Left hindlimb (tissue), 1 donor: ENCODE measurements around the gene LNPEP.

Source experiments
- DNase-seq: peaks from one replicate; pipeline ENCODE4 v3.0.0-alpha.2; 2018

Gene LNPEP

DNA sequence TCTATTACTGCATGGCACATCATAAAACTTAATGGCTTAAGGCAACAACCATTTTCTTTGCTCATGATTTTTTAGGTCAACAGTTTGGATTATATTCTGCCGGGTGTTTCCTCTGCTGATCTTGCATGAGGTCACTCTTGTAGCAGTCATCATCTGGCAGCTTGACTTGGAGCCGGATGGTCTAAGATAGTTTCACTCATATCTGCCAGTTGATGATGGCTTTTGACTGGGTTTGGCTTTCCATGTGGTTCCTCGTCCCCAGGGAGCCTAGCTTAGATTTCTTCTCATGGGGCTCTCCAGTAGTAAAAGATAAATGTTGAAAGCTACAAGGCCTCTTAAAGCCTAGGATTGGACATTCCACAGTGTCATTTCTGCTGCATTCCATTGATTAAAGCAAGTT lies 27.4 kb downstream of the LNPEP start:
- peak; percentile 48 for DNase-seq

DNA sequence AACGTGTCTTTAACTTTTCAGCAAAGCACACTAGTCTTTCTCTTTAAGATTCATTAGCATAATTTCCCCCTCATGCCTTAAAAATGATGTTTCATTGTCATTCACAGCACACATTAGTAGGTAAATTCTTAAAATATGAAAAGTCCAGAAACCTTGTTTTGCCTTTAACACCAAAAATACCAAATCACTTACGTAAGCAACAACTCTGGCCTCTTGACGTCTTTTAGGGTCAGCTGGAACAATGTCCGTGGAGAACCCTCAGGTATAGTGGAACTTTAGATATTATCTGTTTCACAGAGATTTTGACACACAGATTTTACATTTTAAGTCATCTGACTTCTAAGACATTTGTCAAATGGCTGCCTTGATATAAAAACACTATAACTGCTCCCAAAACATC lies 30.9 kb downstream of the LNPEP start:
- no peak for DNase-seq

DNA sequence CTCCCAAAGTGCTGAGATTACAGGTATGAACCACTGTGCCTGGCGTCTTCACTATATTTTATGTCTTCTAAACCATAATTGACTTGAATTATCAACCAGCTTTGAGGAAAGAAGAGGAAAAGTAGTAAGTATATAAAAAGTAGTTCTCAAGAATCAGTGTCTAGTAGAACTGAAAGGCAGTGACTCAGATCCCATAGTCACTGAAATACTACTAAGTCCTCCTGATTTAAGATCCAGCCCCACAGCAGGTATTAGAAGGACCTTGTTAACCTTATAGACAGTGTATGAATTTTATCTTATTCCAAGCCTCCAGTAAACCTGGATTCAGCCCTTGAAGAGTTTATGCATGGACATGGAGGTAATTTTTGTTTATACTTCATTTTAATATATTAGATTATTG lies 31.5 kb downstream of the LNPEP start:
- DNase-seq: no peak

DNA sequence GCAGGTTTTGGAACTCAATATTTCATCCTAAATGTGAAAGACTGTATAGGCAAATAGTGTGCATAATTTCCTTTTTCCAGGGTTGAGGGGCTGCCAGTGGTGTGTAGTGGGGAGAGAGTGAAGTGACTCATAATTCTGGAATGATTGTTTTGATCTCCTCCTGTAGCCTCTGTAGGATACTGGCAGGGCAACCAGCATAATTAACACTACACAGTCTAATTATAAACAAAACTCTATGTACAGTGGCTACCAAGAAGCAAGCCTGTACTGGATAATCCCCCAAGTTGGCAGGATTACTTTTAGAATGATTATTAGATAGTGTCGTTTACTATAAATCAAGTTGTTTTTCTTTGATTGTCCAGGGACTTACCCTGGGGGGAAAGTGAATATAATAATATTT lies 32.2 kb downstream of the LNPEP start:
- DNase-seq: no peak

DNA sequence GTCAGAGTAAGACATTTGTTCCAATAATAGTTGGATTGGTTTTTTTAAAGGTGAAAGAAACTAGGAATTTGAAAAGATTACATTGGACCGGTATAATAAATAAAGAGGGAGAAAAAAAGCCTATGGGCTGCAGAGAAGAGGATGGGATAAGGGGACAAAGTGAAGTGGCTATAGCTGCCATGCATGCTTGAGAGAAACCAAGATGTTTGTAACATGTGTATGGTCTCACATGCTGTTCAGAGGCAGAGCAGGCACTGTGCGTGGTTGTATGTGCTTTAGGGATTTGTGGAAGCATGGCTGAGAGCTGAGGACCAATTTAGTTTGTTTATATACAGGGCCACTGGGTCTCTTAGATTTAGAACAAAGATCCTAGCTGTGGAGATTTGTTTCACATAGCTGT lies 32.7 kb downstream of the LNPEP start:
- peak; percentile 31 for DNase-seq

DNA sequence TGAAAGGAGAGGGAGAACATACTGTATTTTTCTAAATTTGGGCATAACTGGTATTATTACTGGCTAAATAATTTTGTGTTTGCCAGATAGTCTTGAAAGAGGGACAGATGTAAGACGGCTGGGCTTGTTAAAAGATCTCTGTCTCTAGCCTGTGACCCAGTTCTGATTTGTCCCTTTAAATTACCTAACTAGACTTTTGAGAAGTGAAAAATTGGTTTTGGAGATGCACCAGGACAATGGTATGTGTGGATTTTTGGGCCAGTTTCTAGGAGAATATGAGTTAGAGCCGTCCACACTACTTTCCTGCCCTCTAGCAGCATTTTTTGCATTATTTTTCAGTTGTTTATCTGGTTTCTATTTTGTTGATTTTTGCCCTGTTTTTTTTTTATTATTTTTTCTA lies 33.5 kb downstream of the LNPEP start:
- no peak for DNase-seq

DNA sequence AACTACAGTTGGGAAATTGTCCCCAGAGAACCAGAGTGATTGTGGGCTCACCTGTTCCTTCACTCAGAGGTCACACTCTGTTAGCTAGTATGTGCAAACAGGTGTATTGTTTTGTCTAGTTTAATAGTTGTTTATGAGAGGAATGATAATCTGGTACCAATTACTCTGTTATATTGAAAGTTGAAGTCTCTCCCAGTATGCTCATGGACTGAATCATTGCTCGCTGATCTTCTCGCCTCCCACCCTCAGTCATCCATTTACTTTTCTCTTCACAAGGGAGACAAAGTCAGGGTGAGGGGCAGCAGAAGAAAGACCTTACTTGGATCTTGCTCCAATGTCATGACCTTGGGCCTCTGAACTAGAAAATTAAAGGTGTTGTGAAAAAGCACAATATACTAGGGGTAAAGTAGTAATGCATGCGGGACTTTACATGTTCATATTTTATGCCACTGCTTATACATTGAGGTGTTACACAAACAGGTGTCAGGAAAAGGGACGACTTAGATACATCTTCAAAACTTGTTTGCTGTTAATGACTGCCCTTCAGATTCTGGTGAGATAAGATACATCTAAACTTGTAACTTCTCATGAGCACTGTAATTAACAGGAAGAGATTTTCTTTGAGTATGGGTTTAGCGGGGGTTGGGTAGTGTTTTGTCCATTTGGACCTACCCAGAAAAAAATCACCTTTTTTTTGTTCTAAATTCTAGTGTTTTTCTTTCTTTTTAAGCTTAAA lies 36.9 kb downstream of the LNPEP start:
- DNase-seq: no peak

DNA sequence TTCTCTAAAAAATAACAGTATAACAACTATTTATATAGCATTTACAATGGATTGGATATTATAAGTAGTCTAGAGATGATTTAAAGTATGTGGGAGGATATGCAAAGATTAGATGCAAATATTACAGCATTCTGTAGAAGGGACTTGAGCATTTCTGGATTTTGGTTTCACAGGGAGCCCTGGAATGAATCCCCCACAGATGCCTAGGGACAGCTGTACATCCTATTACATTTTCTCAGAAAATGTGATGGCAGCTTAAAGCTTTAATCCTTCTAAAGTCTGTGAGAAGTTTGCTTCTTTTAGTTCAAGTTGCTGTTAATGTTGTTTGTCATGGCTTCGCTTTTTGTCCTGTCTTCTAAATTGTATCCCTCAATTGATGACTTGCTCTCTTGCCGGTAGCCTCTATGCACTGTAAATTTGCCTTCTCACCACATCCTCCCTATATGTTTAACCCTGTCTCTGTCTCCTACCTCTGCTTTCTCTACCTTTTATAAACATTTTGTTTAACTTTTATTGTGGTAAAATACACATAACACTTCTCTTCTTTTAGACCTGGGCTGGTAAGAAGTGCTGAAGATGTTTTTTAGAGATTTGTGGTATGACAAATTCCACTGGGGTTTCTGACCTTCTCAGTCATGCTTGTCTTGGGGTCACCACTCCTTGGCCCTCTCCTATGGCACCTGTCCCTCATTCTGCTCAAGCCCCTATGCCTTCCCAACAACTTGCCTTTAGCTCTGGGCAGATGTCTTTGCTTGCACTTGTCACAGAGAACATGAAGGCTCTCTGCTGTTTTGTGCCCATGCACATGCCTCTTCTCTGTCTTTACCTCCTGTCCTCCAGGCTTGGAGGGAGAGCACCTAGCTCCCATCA lies 37.9 kb downstream of the LNPEP start:
- peak; percentile 35 for DNase-seq

DNA sequence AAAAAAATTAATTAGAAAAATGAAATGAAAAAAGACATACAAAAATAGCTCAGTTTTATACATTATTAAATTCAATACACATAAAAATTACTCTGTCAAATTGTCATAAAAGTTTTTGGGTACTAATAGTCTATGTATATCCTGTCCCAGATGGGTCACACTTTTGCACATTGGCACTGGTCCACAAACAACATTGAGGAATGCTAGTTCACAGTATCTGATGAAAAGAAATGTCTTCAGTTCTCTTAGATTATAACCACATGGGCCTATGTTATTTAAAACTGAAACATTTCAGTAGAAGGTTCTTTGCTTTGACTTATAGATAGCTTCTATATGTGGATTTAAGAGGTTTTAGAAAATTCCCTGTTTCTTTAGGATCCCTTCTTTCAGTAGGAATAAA lies 39.8 kb downstream of the LNPEP start:
- no peak for DNase-seq

DNA sequence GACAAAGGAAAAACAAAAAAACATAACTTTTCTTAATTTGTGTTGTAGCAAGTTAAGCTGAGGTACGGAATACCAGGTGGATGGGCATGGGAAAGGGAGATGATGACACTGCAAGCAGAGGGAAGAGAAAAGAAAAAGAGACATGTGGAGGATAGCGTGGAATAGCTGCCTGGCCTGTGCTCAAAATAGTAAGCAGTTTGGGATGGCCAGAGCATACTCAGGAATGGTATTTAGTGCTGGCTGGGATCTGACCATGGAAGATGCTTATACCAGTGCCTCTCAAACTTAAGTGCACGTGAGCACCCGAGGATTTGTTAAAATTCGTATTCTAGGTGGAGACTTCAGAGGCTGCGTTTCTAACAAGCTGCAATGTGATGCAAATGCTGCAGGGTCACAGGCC lies 41.3 kb downstream of the LNPEP start:
- no peak for DNase-seq

DNA sequence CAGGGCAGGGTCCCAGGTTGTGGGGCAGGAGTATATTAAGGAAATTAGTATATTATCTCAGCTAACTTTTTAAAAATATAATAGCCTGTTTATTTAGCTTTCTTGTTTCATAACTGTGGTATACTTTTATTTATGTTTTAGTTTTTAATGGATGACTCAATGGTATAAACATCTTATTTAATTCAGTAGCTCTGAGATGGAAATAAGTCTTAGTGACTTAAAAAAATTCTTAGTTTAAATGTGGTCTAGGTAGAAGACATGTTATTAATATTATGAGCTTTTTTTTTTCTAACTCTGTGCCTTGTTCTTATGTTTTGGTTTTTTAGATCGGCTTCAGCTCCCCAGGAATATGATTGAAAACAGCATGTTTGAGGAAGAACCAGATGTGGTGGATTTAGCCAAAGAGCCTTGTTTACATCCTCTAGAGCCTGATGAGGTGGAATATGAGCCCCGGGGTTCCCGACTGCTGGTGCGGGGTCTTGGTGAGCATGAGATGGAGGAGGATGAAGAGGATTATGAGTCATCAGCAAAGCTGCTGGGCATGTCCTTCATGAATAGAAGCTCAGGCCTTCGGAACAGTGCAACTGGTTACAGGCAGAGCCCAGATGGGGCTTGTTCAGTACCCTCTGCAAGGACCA lies 43.1 kb downstream of the LNPEP start:
- DNase-seq: no peak

DNA sequence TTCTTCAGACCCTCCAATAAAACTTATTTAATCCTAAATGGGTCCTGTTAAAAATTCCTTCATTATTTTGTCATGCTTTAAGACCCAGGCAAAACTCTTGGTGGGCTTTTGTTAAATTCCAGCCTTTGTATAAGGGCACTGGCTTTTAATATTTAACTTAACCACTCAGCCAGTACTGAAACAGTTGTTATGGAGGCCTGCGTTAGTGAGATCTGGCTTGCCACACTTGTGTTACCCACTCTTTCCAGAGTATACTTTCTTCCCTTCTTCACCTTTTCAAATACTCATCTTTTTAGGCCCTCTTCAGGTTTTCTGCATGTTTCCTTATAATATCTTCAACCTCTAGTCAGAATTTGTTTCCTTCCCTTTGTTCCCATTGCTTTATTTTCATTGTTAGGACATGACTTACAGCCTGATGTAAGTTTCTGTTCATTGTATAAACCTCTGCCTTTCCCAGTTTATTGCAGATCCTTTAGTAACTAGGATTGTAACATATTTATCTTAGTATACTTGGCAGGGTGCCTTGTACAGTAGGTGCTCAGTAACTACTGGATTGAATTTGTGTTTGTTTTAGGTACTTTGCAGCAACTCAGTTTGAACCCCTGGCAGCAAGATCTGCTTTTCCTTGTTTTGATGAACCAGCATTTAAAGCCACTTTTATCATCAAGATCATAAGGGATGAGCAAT lies 48.8 kb downstream of the LNPEP start:
- DNase-seq: no peak

DNA sequence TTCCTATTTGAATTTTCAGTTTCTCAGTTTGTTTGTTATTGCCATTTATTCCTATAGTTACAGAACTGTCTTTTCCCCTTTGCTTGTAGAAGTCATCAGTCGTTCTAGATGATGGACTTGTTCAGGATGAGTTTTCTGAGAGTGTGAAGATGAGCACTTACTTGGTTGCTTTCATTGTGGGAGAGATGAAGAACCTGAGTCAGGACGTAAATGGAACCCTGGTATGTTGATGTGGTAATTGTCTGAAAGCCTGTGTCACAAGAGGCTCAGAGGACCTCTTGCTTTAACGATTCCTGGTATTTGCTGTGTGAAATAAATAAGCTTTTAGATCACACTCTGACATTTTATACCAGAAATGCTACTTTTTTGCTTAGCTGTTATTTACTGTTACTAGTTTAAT lies 50.6 kb downstream of the LNPEP start:
- no peak for DNase-seq

DNA sequence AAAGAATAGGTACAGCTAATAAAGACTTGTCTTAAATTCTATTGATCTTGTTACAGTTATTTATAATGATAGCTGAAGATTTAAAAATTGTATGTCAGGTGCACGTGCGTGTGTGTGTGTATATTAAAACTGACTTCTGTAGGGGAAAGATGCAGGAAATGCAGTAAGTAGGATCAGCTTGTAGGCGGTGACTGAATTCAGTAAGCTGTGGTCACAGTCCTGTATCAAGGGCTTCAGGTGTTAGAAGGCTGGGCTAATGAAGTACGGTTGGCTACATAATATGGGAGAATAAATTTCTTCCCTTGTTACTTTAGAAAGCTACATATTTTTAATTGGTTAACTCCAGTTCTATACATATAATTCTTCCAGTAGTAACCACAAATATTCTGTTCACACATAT lies 54.2 kb downstream of the LNPEP start:
- no peak for DNase-seq

DNA sequence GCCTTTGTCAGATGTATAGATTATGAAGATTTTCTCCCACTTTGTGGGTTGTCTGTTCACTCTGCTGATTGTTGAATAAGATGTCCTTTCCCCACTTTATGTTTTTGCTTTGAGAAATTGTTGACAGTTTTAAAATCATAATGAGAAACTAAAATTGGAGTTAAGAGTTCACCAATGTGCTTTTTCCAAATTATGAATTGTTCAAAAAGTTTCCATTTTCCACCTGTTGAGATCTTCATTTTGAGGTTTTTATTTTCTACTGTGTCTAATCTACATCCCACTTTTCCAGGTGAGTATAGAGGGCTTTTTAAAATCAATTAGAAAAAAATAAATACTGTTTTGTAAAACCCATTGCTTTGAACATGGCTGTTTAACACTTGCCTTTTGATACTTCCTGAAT lies 55.8 kb downstream of the LNPEP start:
- no peak for DNase-seq

DNA sequence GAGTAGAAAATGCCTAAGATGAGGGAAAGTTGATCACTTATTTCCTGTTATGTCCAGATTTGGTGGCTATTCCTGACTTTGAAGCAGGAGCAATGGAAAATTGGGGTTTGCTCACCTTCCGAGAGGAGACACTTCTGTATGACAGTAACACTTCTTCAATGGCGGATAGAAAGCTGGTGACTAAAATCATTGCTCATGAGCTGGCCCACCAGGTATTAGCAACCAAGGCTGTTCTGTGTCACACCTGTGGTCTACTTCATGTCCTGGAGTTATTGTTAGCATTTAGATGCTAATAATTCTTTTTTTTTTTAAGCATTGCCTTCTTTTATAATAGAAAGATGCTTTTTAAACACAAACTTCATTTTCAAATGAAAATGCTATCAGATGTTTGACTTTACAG lies 57.9 kb downstream of the LNPEP start:
- no peak for DNase-seq

DNA sequence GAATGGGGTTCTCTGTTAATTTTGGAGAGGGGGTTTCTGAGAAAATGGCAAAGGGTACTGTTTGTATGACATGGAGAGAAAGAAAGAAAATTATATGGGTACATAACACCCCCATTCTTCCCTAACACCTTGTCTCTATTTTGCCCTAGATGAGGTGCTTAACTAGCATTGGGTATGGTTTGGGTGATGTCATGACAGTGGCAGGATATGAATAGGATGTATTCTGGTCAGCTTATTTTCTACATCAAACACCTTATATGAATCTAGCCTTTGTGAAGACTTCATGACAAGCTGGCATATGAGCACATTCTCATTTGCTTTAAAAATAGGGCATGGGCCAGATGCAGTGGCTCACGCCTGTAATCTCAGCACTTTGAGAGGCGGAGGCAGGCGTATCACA lies 58.6 kb downstream of the LNPEP start:
- no peak for DNase-seq

DNA sequence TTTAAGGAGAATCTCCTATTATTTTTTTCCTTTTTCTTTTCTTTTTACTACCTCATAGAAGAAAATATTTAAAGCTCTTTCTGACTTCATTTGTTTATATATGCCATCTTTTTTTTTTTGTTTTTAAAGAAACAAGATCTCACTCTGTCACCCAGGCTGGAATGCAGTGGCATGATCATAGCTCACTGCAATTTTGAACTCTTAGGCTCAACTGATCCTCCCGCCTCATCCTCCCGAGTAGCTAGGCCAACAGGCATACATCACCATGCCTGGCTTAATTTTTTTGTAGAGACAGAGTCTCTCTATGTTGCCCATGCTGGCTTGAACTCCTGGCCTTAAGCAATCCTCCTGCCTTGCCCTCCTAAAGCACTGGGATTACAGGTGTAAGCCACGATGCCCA lies 59.5 kb downstream of the LNPEP start:
- DNase-seq: no peak

DNA sequence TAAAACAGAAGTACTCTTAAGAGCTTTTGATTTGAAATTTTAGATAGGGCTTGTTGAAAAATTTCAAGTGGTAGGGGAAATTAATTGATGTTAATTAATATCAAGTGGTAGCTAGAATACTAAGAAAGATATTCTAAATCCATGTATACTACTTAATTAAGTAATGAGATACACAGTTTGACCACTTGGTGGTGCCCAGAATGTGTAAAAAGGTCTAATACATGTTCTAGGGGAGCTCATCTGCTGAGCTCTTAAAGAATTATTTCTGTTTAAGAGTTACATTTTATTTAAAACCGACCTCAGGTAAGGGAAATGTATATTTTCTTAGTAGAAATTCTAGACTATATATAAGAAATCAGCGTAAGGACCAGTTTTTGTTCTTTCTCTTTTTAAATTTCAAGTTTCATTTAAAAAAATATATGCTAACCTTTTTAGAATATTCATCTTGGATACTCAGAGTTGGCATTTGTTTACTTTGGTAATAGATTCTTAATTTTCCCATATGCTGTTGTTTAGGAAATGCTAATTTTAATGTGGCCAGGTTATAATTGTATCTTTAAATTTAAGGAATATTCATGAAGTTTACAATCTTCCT lies 61.5 kb downstream of the LNPEP start:
- DNase-seq: no peak

DNA sequence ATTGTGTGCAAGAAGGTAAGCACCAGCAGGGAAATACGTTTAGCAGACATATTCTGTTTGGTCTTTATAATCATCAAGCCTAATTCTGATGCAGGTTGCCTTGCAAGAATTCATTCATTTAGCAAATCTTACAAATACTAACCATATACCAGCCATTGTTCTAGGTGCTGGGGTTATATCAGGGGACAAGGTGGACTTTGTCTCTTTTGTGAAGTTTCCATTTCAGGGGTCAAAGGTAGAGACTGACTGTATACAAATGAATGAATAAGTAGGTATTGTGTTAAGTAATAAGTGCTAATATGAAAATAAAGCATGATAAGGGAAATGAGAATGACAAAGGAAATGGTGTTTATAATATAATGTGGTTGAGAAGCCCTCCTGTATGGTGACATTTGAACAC lies 64.0 kb downstream of the LNPEP start:
- DNase-seq: no peak

DNA sequence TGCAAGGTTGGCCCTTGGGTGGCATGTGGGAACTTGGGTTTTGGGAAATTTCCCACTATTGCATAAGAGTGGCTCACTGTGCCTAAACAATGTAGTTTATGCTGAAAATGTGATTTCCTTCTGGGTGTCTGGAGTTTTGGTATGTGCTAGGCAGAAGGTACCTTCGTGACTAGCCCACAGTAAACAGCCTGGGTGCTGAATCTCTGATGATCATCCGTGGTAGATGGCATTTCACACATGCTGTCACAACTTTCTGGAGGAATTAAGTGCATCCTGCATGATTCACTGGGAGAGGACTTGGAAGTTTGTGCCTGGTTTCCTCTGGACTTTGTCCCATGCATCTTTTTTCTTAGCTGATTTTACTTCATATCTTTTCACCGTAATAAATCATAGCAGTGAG lies 64.5 kb downstream of the LNPEP start:
- no peak for DNase-seq

DNA sequence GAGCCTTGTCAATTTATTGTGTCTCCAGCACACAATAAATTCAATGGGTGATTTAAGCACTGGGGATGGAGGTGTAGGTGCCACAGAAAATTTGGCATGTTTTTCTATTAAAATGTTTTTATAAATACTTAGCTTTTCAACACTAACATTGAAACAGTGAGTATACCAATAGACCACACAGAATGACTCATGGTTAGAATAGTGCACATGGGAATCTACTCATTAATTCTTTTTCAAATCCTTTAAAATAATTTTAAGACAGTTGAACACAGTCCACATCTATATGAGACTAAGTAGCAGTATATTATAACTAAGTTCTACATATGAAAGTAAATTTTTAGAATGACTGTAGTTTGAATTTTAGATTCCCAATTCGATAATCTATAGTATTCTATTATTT lies 67.1 kb downstream of the LNPEP start:
- no peak for DNase-seq
